ENCODE results near the gene SLC25A5.

DNA sequence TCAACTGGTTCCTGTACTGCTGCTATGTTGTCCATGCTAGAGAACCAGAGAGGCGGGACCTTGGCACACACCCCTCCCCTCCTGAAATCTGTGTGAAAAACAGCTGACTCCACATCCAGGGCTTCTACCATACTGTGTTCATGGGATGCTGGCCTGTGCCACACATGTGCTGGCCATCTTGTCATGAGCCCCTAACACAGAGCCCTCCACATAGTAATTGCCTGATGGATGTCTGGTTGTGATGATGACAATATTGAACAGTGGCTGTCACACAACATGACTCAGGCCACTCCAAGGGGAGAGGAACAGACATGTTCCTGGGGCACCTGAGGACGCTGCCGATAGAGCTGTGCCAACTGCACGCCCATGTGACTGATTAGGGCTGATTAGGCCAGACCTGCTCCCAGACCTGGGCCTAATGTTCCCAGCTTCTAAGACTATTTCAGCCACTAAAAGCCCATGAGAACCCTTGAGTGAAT, 13.1 kb downstream of the SLC25A5 start:
- TF ChIP-seq POLR2A (IDR thresholded peaks at IDR 0.05; ENCODE audit: low read length) (no peak), GATA1 (IDR thresholded peaks at IDR 0.05; ENCODE audit: low read depth, low read length) (no peak)
